SU-DHL-6 (cell line): ENCODE data around the gene STARD8.

Experiments
- H2AFZ ChIP-seq: fragments of 200-600 bp; sonication (generic); 2 replicates; pipeline ENCODE4 v1.6.1; 2014; ENCODE audit warnings: low read depth, mild to moderate bottlenecking, moderate library complexity, mixed read lengths, antibody characterized with exemption, low read length; ENCODE audit not compliant: severe bottlenecking
- H3F3A ChIP-seq: fragments of 200-600 bp; shearing (Covaris generic); 2 replicates; pipeline ENCODE4 v1.6.0; 2016; ENCODE audit warnings: antibody characterized with exemption, mild to moderate bottlenecking; ENCODE audit not compliant: insufficient read depth
- H3K27ac ChIP-seq: fragments of 200-600 bp; sonication (generic); 2 replicates; pipeline ENCODE4 v1.5.1; 2016; ENCODE audit warnings: low read depth, mild to moderate bottlenecking, low read length, moderate library complexity, mixed read lengths
- H3K27me3 ChIP-seq: fragments of 200-600 bp; sonication (generic), shearing (Covaris generic); 2 replicates; pipeline ENCODE4 v1.6.0; 2014; ENCODE audit warnings: mild to moderate bottlenecking, low read length
- H3K36me3 ChIP-seq: fragments of 200-600 bp; sonication (generic); 2 replicates; pipeline ENCODE4 v1.6.1; 2014; ENCODE audit warnings: mild to moderate bottlenecking, low read length, mixed read lengths
- H3K4me2 ChIP-seq: fragments of 300-600, 200-600 bp; shearing (Covaris generic), sonication (generic); 2 replicates; pipeline ENCODE4 v1.6.0; 2014; ENCODE audit warnings: low read length, low read depth, mild to moderate bottlenecking; ENCODE audit not compliant: poor library complexity, severe bottlenecking
- H3K4me3 ChIP-seq: fragments of 200-600 bp; sonication (generic); 2 replicates; pipeline ENCODE4 v1.5.1; 2014; ENCODE audit warnings: antibody characterized with exemption, low read length, mild to moderate bottlenecking, mixed read lengths; ENCODE audit not compliant: insufficient read depth, poor library complexity, severe bottlenecking
- H3K79me2 ChIP-seq: fragments of 200-600 bp; sonication (generic); 2 replicates; pipeline ENCODE4 v1.6.1; 2014; ENCODE audit warnings: mild to moderate bottlenecking, low read length, moderate library complexity; ENCODE audit not compliant: insufficient read depth
- H3K9ac ChIP-seq: fragments of 200-600 bp; sonication (generic); 2 replicates; pipeline ENCODE4 v1.7.0; 2014; ENCODE audit warnings: mild to moderate bottlenecking, low read length
- H3K9me2 ChIP-seq: fragments of 200-600 bp; sonication (generic); replicated peaks from 2 replicates; pipeline ENCODE4 v1.6.1; 2014; ENCODE audit warnings: low read length; ENCODE audit not compliant: insufficient read depth
- H3K9me3 ChIP-seq: fragments of 200-600 bp; sonication (generic); 2 replicates; pipeline ENCODE4 v1.6.1; 2014; ENCODE audit warnings: low read length, mixed read lengths; ENCODE audit not compliant: insufficient read depth
- H4K20me1 ChIP-seq: fragments of 200-600 bp; sonication (generic); 2 replicates; pipeline ENCODE4 v1.6.1; 2014; ENCODE audit warnings: low read depth, mild to moderate bottlenecking, antibody characterized with exemption, low read length, moderate library complexity, mixed read lengths
- EZH2phosphoT487 ChIP-seq: fragments of 200-600 bp; sonication (generic), shearing (Covaris generic); conservative IDR thresholded peaks from 2 replicates; pipeline ENCODE4 v1.6.1; 2018; ENCODE audit warnings: mild to moderate bottlenecking, antibody characterized with exemption, low read length, moderate library complexity, mixed read lengths
- TF ChIP-seq, protein P1 (sequence below): fragments of 200-600 bp; sonication (generic); IDR thresholded peaks from one replicate; pipeline ENCODE4 v1.5.1; 2017; ENCODE audit warnings: antibody characterized with exemption, mild to moderate bottlenecking, low read length, moderate library complexity; ENCODE audit not compliant: insufficient read depth, poor library complexity, severe bottlenecking

Gene STARD8

DNA sequence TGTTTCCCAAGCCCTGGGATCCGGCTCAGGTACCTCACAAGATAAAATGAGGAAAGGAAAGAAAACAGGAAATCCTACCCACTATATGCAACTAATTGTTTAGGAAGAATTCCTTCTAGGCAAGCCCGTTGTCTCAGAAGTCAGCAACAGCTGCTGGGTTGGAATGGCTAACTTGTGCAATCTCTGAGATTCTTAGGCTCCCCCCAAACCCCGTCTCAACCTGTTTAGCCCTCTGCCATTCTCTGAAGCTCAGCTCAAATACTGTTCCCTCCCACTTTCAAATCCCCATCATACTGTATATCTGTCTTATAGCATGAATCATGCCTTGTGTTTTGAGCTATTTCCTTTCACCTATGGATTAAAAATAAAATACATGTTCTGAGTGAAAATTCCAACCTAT is 28.9 kb downstream of the STARD8 start:
- Histone ChIP-seq H2AFZ (no peak overlapping the region), H3K4me2 (no peak overlapping the region), H3K4me3 (no peak overlapping the region), H3K79me2 (no peaks in the 10 kb centered on the region), H4K20me1 (no peaks in the 10 kb centered on the region), H3K9ac (no peak overlapping the region), H3K9me3 (no peaks in the 10 kb centered on the region), H3K36me3 (no peaks in the 10 kb centered on the region), H3K27ac (no peak overlapping the region), H3F3A (no peaks in the 10 kb centered on the region), H3K27me3 (no peaks in the 10 kb centered on the region), H3K9me2 (no peaks in the 10 kb centered on the region)
- no peak for TF ChIP-seq EZH2phosphoT487
- TF ChIP-seq, protein P1, sequence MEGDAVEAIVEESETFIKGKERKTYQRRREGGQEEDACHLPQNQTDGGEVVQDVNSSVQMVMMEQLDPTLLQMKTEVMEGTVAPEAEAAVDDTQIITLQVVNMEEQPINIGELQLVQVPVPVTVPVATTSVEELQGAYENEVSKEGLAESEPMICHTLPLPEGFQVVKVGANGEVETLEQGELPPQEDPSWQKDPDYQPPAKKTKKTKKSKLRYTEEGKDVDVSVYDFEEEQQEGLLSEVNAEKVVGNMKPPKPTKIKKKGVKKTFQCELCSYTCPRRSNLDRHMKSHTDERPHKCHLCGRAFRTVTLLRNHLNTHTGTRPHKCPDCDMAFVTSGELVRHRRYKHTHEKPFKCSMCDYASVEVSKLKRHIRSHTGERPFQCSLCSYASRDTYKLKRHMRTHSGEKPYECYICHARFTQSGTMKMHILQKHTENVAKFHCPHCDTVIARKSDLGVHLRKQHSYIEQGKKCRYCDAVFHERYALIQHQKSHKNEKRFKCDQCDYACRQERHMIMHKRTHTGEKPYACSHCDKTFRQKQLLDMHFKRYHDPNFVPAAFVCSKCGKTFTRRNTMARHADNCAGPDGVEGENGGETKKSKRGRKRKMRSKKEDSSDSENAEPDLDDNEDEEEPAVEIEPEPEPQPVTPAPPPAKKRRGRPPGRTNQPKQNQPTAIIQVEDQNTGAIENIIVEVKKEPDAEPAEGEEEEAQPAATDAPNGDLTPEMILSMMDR, result no peak

DNA sequence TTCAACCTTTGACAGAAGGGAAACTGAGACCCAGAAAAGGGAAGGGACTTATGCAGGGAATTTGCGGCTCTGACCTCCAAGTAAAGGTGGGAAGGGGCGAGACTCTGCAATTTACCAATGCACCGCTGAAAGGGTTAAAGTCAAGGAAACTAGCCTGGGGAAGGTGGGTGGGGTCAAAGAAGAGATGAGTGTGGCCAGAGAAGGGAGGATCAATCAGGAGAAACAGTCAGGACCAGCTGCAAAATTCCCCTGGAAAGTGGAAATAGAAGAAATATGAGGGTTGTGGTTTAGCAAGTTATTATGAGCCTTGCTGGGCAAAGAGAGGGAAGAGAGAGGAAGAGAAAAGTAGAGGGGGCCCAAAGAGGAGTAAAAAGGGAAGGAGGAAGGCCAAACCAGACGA is 30.5 kb downstream of the STARD8 start:
- Histone ChIP-seq H3K27me3 (no peaks in the 10 kb centered on the region), H3K9me3 (no peaks in the 10 kb centered on the region), H3F3A (no peaks in the 10 kb centered on the region), H3K9ac (no peak overlapping the region), H2AFZ (no peak overlapping the region), H3K4me2 (no peak overlapping the region), H3K27ac (no peak overlapping the region), H3K4me3 (no peak overlapping the region), H3K36me3 (no peaks in the 10 kb centered on the region), H4K20me1 (no peaks in the 10 kb centered on the region), H3K9me2 (no peaks in the 10 kb centered on the region), H3K79me2 (no peaks in the 10 kb centered on the region)
- TF ChIP-seq, protein P1, result no peak
- no peak for TF ChIP-seq EZH2phosphoT487

DNA sequence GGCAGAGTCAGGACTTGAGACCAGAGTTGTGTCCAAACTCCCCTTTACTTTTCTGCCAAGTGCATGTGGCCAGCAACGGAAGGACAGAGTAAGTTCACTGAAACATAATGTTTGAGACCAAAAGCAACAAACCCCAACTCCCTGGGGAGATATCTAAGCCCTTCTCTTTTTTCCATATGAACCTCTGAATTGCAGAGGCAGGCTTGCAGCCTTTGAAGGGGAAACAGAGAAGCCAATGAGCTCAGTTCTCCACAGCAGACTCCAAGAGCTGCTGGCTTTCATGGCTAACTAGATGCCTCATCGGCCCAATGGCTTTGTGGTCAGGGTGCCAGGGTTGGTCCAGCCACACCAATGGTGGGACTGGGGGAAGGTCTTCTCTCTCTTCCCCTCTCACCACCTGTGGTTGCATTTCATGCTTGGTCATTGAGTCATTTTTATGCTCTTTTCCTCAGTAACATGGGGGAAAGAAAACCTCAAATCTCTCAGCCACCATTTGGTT is 34.0 kb downstream of the STARD8 start:
- TF ChIP-seq, protein P1, result no peak
- no peak for TF ChIP-seq EZH2phosphoT487

More for the DNA sequence above, 34.0 kb downstream of the STARD8 start:
- Histone ChIP-seq H3K27me3 (no peaks in the 10 kb centered on the region), H4K20me1 (no peaks in the 10 kb centered on the region), H3K9ac (no peak overlapping the region), H2AFZ (no peak overlapping the region), H3K27ac (no peak overlapping the region), H3K4me2 (no peak overlapping the region), H3F3A (no peaks in the 10 kb centered on the region), H3K79me2 (no peaks in the 10 kb centered on the region), H3K36me3 (no peaks in the 10 kb centered on the region), H3K9me2 (no peaks in the 10 kb centered on the region), H3K4me3 (no peak overlapping the region), H3K9me3 (no peaks in the 10 kb centered on the region)
